HFF-Myc (cell line): ENCODE measurements around the gene GNS.

ENCODE experiments used
- DNase-seq: peaks from one replicate; pipeline ENCODE4 v3.0.0-alpha.2; 2011; ENCODE audit warnings: low read depth; ENCODE audit errors: extremely low read depth
- H3K4me3 ChIP-seq: replicated peaks from 2 replicates; pipeline ENCODE4 v1.5.1; 2011; ENCODE audit warnings: low read depth, mild to moderate bottlenecking, control low read depth, low read length
- CTCF ChIP-seq: IDR thresholded peaks from 2 replicates; pipeline ENCODE4 v1.5.1; 2012; ENCODE audit warnings: mild to moderate bottlenecking, low read depth, low read length, control low read depth; ENCODE audit errors: missing control alignments

The GNS gene

GRCh38 chr12:64687816-64688215, 71.4 kb downstream of the GNS start:
- H3K4me3 ChIP-seq: no peak overlapping the region
- TF ChIP-seq CTCF: no peak
- peak; percentile 90 for DNase-seq

- no peak for DNase-seq
- H3K4me3 ChIP-seq: no peak overlapping the region
- no peak for TF ChIP-seq CTCF
These were observed 73.6 kb downstream of the GNS start for GRCh38 chr12:64685605-64686004.

- H3K4me3 ChIP-seq: no peak overlapping the region
- no peak for TF ChIP-seq CTCF
- DNase-seq: no peak
These were observed 74.2 kb downstream of the GNS start for GRCh38 chr12:64685050-64685449.

- no peak overlapping the region for H3K4me3 ChIP-seq
- TF ChIP-seq CTCF: no peak
- no peak for DNase-seq
These were observed 75.2 kb downstream of the GNS start for GRCh38 chr12:64683816-64684543.

- no peak for DNase-seq
- H3K4me3 ChIP-seq: no peak overlapping the region
- TF ChIP-seq CTCF: no peak
These were observed 76.5 kb downstream of the GNS start for GRCh38 chr12:64682572-64683277.

GRCh38 chr12:64681200-64682052, 77.8 kb downstream of the GNS start:
- DNase-seq: no peak
- TF ChIP-seq CTCF: no peak
- H3K4me3 ChIP-seq: no peak overlapping the region
